Osteocyte (in vitro differentiated cells): Measurements from ENCODE around the gene EVC2. TPM values are rescaled to one million over a fixed set of nuclear protein-coding genes. Genes with fewer than 3 reads are reported as not detected.

Experiments
- DNase-seq: peaks from one replicate; pipeline ENCODE4 v3.0.0; 2021; ENCODE audit warnings: mixed read lengths; ENCODE audit not compliant: unreplicated experiment; ENCODE audit errors: extremely low spot score
- H3K27ac Mint-ChIP-seq: one replicate; pipeline ENCODE4 v1.8.0; 2021; ENCODE audit warnings: mild to moderate bottlenecking, mixed read lengths; ENCODE audit not compliant: unreplicated experiment
- H3K27me3 Mint-ChIP-seq: one replicate; pipeline ENCODE4 v1.8.0; 2021; ENCODE audit warnings: mixed read lengths; ENCODE audit not compliant: unreplicated experiment
- H3K36me3 Mint-ChIP-seq: one replicate; pipeline ENCODE4 v1.8.0; 2021; ENCODE audit warnings: mixed read lengths; ENCODE audit not compliant: unreplicated experiment
- H3K4me1 Mint-ChIP-seq: one replicate; pipeline ENCODE4 v1.8.0; 2021; ENCODE audit warnings: mixed read lengths; ENCODE audit not compliant: unreplicated experiment
- H3K4me3 Mint-ChIP-seq: one replicate; pipeline ENCODE4 v1.8.0; 2021; ENCODE audit warnings: mild to moderate bottlenecking, moderate library complexity, mixed read lengths; ENCODE audit not compliant: unreplicated experiment
- H3K9me3 Mint-ChIP-seq: one replicate; pipeline ENCODE4 v1.8.0; 2021; ENCODE audit warnings: mixed read lengths; ENCODE audit not compliant: unreplicated experiment
- total RNA-seq: library from RNA; stranded (reverse); gene quantifications from 2 replicates; pipeline ENCODE4 v1.2.1, GENCODE V29; 2021
- TF ChIP-seq, protein P1 (sequence below): fragments of 200-600 bp; sonication (generic); IDR thresholded peaks from 2 replicates; pipeline ENCODE4 v1.5.0; 2021; ENCODE audit warnings: antibody characterized with exemption, mild to moderate bottlenecking, moderate library complexity

Gene EVC2
- total RNA-seq, 1 donor from 2014 or later, result 3.1 TPM

DNA sequence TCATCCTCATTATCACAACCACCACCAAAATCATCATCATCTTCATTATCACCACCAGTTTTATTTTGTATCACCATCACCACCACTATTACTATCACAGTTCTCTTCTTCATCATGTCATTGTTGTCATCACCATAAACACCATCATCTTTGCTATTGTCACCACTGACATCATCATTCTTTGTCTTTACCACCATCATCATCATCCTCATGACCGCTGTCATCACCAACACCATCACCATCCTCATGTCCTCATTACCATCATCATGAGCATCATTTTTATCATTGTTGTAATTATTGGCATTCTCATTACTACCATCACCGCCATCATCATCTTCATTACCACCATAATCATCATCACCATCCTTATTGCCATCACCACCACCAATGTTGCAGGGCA lies 34.0 kb upstream of the EVC2 start:
- DNase-seq, result no peak
- Mint-ChIP-seq H3K4me3 (no peak overlapping the region), H3K27me3 (no peaks in the 10 kb centered on the region), H3K36me3 (peaks cover 22% of the 10 kb centered on the region), H3K9me3 (no peaks in the 10 kb centered on the region), H3K27ac (no peak overlapping the region), H3K4me1 (peaks cover 15% of the 10 kb centered on the region)
- TF ChIP-seq, protein P1, sequence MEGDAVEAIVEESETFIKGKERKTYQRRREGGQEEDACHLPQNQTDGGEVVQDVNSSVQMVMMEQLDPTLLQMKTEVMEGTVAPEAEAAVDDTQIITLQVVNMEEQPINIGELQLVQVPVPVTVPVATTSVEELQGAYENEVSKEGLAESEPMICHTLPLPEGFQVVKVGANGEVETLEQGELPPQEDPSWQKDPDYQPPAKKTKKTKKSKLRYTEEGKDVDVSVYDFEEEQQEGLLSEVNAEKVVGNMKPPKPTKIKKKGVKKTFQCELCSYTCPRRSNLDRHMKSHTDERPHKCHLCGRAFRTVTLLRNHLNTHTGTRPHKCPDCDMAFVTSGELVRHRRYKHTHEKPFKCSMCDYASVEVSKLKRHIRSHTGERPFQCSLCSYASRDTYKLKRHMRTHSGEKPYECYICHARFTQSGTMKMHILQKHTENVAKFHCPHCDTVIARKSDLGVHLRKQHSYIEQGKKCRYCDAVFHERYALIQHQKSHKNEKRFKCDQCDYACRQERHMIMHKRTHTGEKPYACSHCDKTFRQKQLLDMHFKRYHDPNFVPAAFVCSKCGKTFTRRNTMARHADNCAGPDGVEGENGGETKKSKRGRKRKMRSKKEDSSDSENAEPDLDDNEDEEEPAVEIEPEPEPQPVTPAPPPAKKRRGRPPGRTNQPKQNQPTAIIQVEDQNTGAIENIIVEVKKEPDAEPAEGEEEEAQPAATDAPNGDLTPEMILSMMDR, result no peak

DNA sequence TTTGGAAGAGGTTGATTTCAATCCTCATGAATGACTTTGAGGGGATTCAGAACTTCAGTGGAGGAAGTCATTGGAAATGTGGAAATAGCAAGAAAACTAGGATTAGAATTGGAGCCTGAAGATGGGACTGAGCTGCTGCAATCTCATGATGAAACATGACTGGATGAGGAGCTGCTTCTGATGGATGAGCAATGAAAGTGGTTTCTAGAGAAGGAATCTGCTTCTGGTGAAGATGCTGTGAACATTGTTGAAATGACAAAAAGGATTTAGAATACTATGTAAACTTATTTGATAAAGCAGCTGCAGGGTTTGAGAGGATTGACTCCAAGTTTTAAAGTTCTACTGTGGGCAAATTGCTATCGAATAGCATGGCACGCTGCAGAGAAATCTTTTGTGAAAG lies 29.7 kb upstream of the EVC2 start:
- no peak for DNase-seq
- H3K27me3 Mint-ChIP-seq, result no peaks in the 10 kb centered on the region
- no peak overlapping the region for H3K27ac Mint-ChIP-seq
- no peak overlapping the region for H3K4me3 Mint-ChIP-seq
- TF ChIP-seq, protein P1, result no peak
- no peaks in the 10 kb centered on the region for H3K9me3 Mint-ChIP-seq
- H3K4me1 Mint-ChIP-seq, result no peaks in the 10 kb centered on the region
- H3K36me3 Mint-ChIP-seq, result peaks cover 37% of the 10 kb centered on the region

DNA sequence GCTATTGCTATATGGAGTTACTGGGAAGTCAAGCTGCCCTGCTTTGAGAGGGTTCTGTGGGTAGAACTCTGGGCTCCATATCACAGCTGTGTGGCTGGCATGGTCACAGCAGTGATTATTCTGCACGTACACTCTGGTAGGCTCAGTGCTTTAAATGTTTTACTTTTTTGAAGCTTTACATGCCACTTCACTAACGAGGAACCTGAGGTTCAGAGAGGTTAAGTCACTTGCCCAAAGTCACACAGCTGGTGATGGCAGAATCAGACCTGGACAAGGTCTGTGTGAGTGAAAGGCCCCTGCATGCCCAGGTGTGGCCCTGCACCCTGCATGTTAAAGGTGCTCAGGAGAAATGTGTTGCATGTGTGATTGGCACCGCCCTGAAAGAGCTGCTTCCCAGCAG lies 27.1 kb upstream of the EVC2 start:
- no peaks in the 10 kb centered on the region for H3K9me3 Mint-ChIP-seq
- DNase-seq, result no peak
- no peak overlapping the region for H3K27ac Mint-ChIP-seq
- no peaks in the 10 kb centered on the region for H3K4me1 Mint-ChIP-seq
- no peaks in the 10 kb centered on the region for H3K27me3 Mint-ChIP-seq
- no peak overlapping the region for H3K4me3 Mint-ChIP-seq
- TF ChIP-seq, protein P1, result no peak
- H3K36me3 Mint-ChIP-seq, result peaks cover 48% of the 10 kb centered on the region

DNA sequence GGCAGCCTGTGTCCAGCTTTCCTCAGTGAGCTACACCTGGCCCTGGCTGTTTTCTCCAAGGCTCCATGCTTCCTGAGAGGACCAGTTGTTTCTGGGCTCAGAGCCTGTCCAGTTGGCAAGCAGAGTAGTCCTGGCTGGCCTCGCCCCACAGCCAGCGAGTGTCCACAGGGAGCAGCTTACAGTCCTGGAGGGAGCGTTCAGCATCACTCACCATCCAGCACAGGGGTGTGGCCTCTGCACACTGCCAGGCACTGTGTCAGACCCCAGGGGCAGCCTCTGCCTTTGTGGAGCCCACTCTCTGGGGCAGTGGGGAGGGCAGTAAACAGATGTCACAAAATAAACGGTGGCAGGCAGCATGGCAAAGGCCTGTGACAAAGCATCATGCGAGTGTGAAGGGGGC lies 26.5 kb upstream of the EVC2 start:
- no peaks in the 10 kb centered on the region for H3K27me3 Mint-ChIP-seq
- no peak overlapping the region for H3K27ac Mint-ChIP-seq
- TF ChIP-seq, protein P1, result no peak
- no peak for DNase-seq
- no peaks in the 10 kb centered on the region for H3K9me3 Mint-ChIP-seq
- no peaks in the 10 kb centered on the region for H3K4me1 Mint-ChIP-seq
- H3K36me3 Mint-ChIP-seq, result peaks cover 48% of the 10 kb centered on the region
- H3K4me3 Mint-ChIP-seq, result no peak overlapping the region

DNA sequence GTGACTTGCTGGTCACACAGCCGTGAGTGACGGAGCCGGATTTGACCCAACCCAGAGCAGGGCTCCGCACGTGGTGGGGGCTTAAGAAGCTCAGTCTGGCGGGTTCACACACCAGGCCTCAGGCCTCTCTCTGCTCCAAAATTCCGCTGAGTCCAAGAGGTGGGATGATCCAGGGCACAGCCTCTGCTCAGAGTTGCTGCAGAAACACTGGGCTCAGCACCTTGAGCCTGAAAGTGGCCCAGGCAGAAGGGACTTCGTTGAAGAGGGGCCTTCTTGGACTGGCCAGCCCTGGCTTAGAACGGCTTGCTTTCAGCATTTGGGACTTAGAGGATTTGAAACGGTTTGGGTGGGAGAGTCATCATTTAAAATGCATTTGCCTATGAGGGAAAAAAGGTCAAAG lies 23.8 kb upstream of the EVC2 start:
- Mint-ChIP-seq H3K27me3 (no peaks in the 10 kb centered on the region), H3K4me3 (no peak overlapping the region), H3K4me1 (no peaks in the 10 kb centered on the region), H3K36me3 (peaks cover 49% of the 10 kb centered on the region), H3K27ac (no peak overlapping the region), H3K9me3 (no peaks in the 10 kb centered on the region)
- TF ChIP-seq, protein P1, result no peak
- no peak for DNase-seq
